ENCODE results near the gene ERH. TPM values are rescaled to one million over a fixed set of nuclear protein-coding genes. Genes with fewer than 3 reads are reported as not detected.

Gene ERH
- total RNA-seq, 1 donor from 2014 or later, result 261 TPM

DNA sequence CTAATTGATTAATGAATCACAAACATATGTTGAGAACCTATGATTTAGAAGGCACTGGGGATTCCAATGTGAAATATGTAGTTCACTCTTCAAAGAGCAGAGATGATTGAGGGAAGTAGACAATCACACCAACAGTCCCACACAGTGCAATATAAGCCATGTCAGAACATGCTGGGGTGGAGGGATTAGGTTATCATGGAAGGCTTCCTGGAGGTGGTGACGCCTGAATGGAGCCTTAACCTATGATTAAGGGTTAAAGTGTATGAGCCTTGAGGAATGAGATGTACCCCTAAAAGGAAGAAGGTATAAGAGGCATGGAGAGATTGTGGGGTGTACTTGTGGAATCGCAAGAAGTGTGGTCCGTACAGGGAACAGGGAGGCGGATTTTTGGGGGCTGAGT, 31.3 kb downstream of the ERH start:
- Mint-ChIP-seq H3K9me3 (no peaks in the 10 kb centered on the region), H3K27ac (no peak overlapping the region), H3K27me3 (ENCODE audit: low read depth) (peaks cover 2% of the 10 kb centered on the region), H3K36me3 (no peaks in the 10 kb centered on the region), H3K4me3 (no peak overlapping the region), H3K4me1 (no peaks in the 10 kb centered on the region)
- TF ChIP-seq, protein P1, sequence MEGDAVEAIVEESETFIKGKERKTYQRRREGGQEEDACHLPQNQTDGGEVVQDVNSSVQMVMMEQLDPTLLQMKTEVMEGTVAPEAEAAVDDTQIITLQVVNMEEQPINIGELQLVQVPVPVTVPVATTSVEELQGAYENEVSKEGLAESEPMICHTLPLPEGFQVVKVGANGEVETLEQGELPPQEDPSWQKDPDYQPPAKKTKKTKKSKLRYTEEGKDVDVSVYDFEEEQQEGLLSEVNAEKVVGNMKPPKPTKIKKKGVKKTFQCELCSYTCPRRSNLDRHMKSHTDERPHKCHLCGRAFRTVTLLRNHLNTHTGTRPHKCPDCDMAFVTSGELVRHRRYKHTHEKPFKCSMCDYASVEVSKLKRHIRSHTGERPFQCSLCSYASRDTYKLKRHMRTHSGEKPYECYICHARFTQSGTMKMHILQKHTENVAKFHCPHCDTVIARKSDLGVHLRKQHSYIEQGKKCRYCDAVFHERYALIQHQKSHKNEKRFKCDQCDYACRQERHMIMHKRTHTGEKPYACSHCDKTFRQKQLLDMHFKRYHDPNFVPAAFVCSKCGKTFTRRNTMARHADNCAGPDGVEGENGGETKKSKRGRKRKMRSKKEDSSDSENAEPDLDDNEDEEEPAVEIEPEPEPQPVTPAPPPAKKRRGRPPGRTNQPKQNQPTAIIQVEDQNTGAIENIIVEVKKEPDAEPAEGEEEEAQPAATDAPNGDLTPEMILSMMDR (IDR thresholded peaks at IDR 0.05; ENCODE audit: unreplicated experiment), result no peak
- DNase-seq (ENCODE audit: low spot score in 2 of 2, unreplicated experiment in 2 of 2), result no peak

DNA sequence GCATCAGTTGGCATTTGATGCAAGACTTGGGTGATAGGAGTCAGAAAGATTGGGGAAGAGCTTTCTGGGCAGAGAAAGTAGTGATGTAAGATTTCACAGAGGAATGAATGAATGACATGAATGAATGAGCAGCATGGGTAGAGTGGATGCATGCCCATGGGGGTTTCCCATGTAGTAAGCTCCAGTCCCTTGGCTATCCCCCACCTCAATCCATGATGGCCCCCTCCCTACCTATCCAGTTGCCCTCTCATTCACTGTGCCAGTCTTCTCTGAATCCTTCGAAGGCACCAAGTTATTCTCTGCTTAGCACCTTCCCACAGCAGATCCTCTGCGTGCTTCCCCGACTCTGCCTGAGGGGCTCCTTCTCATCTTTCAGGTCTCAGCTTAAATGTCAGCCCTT, 32.0 kb downstream of the ERH start:
- no peaks in the 10 kb centered on the region for H3K4me1 Mint-ChIP-seq
- H3K27me3 Mint-ChIP-seq (ENCODE audit: low read depth), result peaks cover 2% of the 10 kb centered on the region
- no peak overlapping the region for H3K4me3 Mint-ChIP-seq
- TF ChIP-seq, protein P1 (IDR thresholded peaks at IDR 0.05; ENCODE audit: unreplicated experiment), result no peak
- no peaks in the 10 kb centered on the region for H3K36me3 Mint-ChIP-seq
- DNase-seq (ENCODE audit: low spot score in 2 of 2, unreplicated experiment in 2 of 2), result no peak
- H3K27ac Mint-ChIP-seq, result no peak overlapping the region
- H3K9me3 Mint-ChIP-seq, result no peaks in the 10 kb centered on the region

DNA sequence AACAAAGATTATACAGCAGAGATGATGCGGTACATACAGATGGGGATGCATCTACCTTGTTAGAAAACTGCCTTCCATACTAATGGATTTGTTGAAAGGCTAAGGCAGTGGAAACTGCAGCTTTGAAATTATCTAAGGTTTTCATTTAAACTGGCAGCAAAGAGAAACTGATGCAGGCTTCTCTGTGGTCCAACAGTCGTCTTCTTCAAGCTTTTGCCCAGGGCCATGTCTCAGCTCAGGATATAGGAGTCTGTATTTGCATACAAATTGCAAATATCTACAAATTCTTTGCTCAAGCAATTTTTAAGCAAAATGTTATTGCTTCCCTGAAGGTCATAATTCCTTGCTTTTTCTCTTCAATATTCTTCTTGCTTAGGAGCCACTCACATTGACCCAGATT, 33.7 kb downstream of the ERH start:
- Mint-ChIP-seq H3K27ac (no peak overlapping the region), H3K27me3 (ENCODE audit: low read depth) (peaks cover 2% of the 10 kb centered on the region), H3K4me1 (no peaks in the 10 kb centered on the region), H3K9me3 (no peaks in the 10 kb centered on the region), H3K4me3 (no peak overlapping the region), H3K36me3 (no peaks in the 10 kb centered on the region)
- no peak for DNase-seq (ENCODE audit: low spot score in 2 of 2, unreplicated experiment in 2 of 2)
- TF ChIP-seq, protein P1 (IDR thresholded peaks at IDR 0.05; ENCODE audit: unreplicated experiment), result no peak

DNA sequence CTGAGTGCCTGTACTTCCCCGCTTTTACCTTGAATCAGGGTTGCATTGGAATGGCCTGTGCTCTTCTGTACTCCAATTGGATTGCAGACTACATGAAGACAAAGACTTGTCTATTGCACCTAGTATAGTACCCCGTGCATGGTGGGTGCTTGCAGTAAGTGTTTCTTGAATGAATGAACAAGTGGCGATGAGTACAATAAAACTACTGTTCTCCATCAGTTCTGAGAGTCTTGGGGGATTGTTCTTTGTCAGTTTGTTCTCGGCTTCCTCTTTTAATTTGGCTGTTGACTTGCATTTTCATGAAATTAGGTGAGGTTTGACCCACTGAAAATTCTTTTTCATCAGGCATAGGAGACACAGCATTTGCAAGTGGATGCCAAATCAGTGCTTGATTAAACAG, 34.1 kb downstream of the ERH start:
- peaks cover 2% of the 10 kb centered on the region for H3K27me3 Mint-ChIP-seq (ENCODE audit: low read depth)
- no peaks in the 10 kb centered on the region for H3K36me3 Mint-ChIP-seq
- no peak overlapping the region for H3K27ac Mint-ChIP-seq
- no peak for DNase-seq (ENCODE audit: low spot score in 2 of 2, unreplicated experiment in 2 of 2)
- no peak overlapping the region for H3K4me3 Mint-ChIP-seq
- no peaks in the 10 kb centered on the region for H3K9me3 Mint-ChIP-seq
- no peaks in the 10 kb centered on the region for H3K4me1 Mint-ChIP-seq
- TF ChIP-seq, protein P1 (IDR thresholded peaks at IDR 0.05; ENCODE audit: unreplicated experiment), result no peak

DNA sequence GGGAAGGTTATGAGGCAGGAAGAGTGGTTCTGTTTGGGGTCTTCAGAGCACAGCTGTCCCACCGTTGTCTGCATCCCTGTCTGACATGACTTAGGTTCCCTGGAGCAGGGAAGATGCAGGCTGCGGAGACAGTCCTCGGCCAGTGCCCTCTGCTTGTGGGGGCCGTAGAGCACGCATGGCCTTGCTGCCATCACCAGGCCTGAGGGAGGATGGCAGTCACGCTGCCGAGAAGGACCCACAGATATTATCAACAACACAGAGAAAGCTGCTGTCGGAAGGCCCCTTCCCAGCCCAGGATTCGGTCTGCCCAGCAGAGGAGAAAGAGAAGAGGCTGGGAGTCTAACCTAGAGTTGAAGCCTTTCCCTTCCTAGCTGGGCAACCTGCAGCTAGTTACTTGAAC, 35.0 kb downstream of the ERH start:
- peaks cover 2% of the 10 kb centered on the region for H3K27me3 Mint-ChIP-seq (ENCODE audit: low read depth)
- DNase-seq (ENCODE audit: low spot score in 2 of 2, unreplicated experiment in 2 of 2), result no peak
- no peaks in the 10 kb centered on the region for H3K9me3 Mint-ChIP-seq
- no peaks in the 10 kb centered on the region for H3K36me3 Mint-ChIP-seq
- TF ChIP-seq, protein P1 (IDR thresholded peaks at IDR 0.05; ENCODE audit: unreplicated experiment), result no peak
- no peak overlapping the region for H3K27ac Mint-ChIP-seq
- H3K4me3 Mint-ChIP-seq, result no peak overlapping the region
- no peaks in the 10 kb centered on the region for H3K4me1 Mint-ChIP-seq

Data from mesothelial cell of epicardium (in vitro differentiated cells).